ENCODE results near the gene MITF.

- TF ChIP-seq CTCF (IDR thresholded peaks at IDR 0.05) = no peak
- TF ChIP-seq POLR2A (IDR thresholded peaks at IDR 0.05) = no peak
Observed at GRCh38 chr3:69868841-69869420, 129.7 kb downstream of the MITF start.

All from suprapubic skin (tissue), 3 donors.